CD4-positive, alpha-beta memory T cell (primary cell): Measurements from ENCODE around the gene SFTPA2. TPM values are rescaled to one million over a fixed set of nuclear protein-coding genes. Genes with fewer than 3 reads are reported as not detected.
"Not testable (repeated sequence)": the region's sequence is repeated elsewhere in the genome, so short reads cannot be mapped to it uniquely, and the experiment has no call there.

Source experiments
- CTCF ChIA-PET: fragments of 350-600 bp; sonication (Branson Sonifier 250); formaldehyde crosslinking; loops from one replicate; lab custom pipeline; 2021; ENCODE audit warnings: inconsistent platforms; ENCODE audit not compliant: partially characterized antibody; lab: Charles Lee
- POLR2A ChIA-PET: fragments of 350-600 bp; sonication (Branson Sonifier 250); formaldehyde crosslinking; loops from one replicate; lab custom pipeline; 2021; ENCODE audit not compliant: partially characterized antibody; lab: Charles Lee
- DNase-seq, 5 donors: peaks; one replicate each; pipeline versions ENCODE4 v3.0.0 to v3.0.0-alpha.2; 2020 to 2022; ENCODE audit warnings: mixed read lengths in 1 of 5
- H3K27ac ChIP-seq: one replicate; pipeline ENCODE4 v1.7.0; 2013; ENCODE audit warnings: low read depth, low read length
- H3K27me3 ChIP-seq: 2 replicates; pipeline ENCODE4 v1.7.0; 2013; ENCODE audit warnings: mild to moderate bottlenecking, low read length, moderate library complexity; ENCODE audit not compliant: insufficient read depth
- H3K36me3 ChIP-seq: 2 replicates; pipeline ENCODE4 v1.7.0; 2013; ENCODE audit warnings: mild to moderate bottlenecking, low read length, moderate library complexity; ENCODE audit not compliant: insufficient read depth
- H3K4me1 ChIP-seq: 2 replicates; pipeline ENCODE4 v1.7.0; 2013; ENCODE audit warnings: mild to moderate bottlenecking, low read length, moderate library complexity; ENCODE audit not compliant: insufficient read depth
- H3K4me3 ChIP-seq, 2 donors: one replicate each; pipeline ENCODE4 v1.7.0; 2013; ENCODE audit warnings: low read length in 2 of 2, mild to moderate bottlenecking in 1 of 2
- H3K9me3 ChIP-seq, 2 donors: one replicate each; pipeline ENCODE4 v1.7.0; 2013; ENCODE audit warnings: low read length in 2 of 2, control low read depth in 1 of 2; ENCODE audit not compliant: control insufficient read depth in 1 of 2
- H3K27ac Mint-ChIP-seq, 7 donors: one replicate each; pipeline ENCODE4 v1.8.0; 2020 to 2021; ENCODE audit warnings: mixed read lengths in 7 of 7, mild to moderate bottlenecking in 6 of 7, inconsistent platforms in 3 of 7, moderate library complexity in 3 of 7
- H3K27me3 Mint-ChIP-seq, 2 donors: one replicate each; pipeline ENCODE4 v1.8.0; 2020 to 2021; ENCODE audit warnings: mixed read lengths in 2 of 2
- H3K36me3 Mint-ChIP-seq, 2 donors: one replicate each; pipeline ENCODE4 v1.8.0; 2020 to 2021; ENCODE audit warnings: mixed read lengths in 2 of 2, inconsistent platforms in 1 of 2, mild to moderate bottlenecking in 1 of 2
- H3K4me1 Mint-ChIP-seq, 4 donors: one replicate each; pipeline ENCODE4 v1.8.0; 2020 to 2021; ENCODE audit warnings: mixed read lengths in 4 of 4, mild to moderate bottlenecking in 1 of 4
- H3K4me3 Mint-ChIP-seq, 8 donors: one replicate each; pipeline ENCODE4 v1.8.0; 2020 to 2021; ENCODE audit warnings: mixed read lengths in 8 of 8, mild to moderate bottlenecking in 7 of 8, moderate library complexity in 6 of 8, inconsistent platforms in 3 of 8
- H3K9me3 Mint-ChIP-seq, 8 donors: one replicate each; pipeline ENCODE4 v1.8.0; 2020 to 2021; ENCODE audit warnings: mixed read lengths in 8 of 8, mild to moderate bottlenecking in 5 of 8, inconsistent platforms in 3 of 8, moderate library complexity in 1 of 8
- intact Hi-C: fragments of 100-400 bp; cut with micrococcal nuclease; formaldehyde crosslinking; loops from one replicate; pipeline ENCODE4 v1.15.1; 2023
- polyA plus RNA-seq, 2 donors: library from polyadenylated mRNA; unstranded; fragments of 300-500 nt; fragmentation: Illumina TruSeq; gene quantifications; one replicate each; pipeline ENCODE4 v1.2.3, GENCODE V29; 2021
- total RNA-seq, 2 experiments: library from RNA; stranded (reverse); gene quantifications; one replicate each; pipeline ENCODE4 v1.2.3, GENCODE V29; 2021

The SFTPA2 gene
- total and polyA plus RNA-seq, 4 experiments from 2014 or later = not detected

- DNase-seq, H3K27me3 Mint-ChIP-seq, H3K4me1 ChIP-seq, H3K9me3 ChIP-seq, H3K27me3 ChIP-seq, POLR2A ChIA-PET, H3K36me3 ChIP-seq, intact Hi-C loops, H3K4me3 ChIP-seq, H3K27ac Mint-ChIP-seq, H3K36me3 Mint-ChIP-seq, H3K9me3 Mint-ChIP-seq, H3K4me1 Mint-ChIP-seq, H3K27ac ChIP-seq, H3K4me3 Mint-ChIP-seq: not testable (repeated sequence)
- CTCF ChIA-PET = interaction anchor here (1.3 kb wide), 1 partner anchor 60 kb away, joined by 3 read pairs; no protein-coding TSS in a partner anchor
Measured at GRCh38 chr10:79528261-79528660, 31.9 kb downstream of the SFTPA2 start.

- H3K27ac ChIP-seq, H3K27me3 Mint-ChIP-seq, H3K4me1 ChIP-seq, H3K4me1 Mint-ChIP-seq, H3K27ac Mint-ChIP-seq, H3K36me3 Mint-ChIP-seq, CTCF ChIA-PET, H3K27me3 ChIP-seq, H3K36me3 ChIP-seq, H3K9me3 Mint-ChIP-seq, H3K9me3 ChIP-seq, H3K4me3 ChIP-seq, H3K4me3 Mint-ChIP-seq, intact Hi-C loops, DNase-seq, POLR2A ChIA-PET: not testable (repeated sequence)
Measured at GRCh38 chr10:79525049-79525710, 35.0 kb downstream of the SFTPA2 start.

DNA sequence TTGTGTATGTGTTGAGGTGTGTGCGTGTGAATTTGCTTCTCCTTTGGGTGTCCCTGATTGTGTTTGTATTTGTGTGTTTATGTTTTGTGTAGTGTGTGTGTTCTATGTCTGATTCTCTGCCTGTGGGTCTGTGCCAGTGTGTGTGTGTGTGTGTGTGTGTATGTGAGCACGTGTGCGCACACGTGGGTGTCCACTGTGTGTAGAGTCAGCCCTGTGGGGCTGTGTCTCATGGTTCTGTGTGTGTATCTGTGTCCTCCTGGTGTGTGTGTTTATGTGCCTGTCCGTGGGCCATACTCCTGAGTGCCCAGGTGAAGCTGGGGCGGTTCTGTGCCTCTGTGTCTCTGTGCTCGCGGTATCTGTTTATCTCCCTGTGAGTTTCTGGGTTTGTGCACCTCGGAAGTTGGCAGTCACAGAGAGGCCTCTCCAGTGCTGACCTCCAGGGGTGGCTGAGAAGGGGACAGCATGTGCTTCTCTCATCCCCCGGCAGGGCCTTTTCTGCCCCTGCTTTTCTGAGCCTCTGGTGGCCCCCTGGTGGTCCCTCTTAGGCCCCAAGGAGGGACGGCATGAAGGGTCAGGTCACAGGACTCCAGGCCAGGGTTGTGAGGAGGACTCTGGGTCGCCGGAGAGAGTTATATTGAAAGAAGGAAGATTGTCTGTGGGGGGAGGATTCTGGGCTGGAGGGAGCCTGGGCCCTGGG is 36.9 kb downstream of the SFTPA2 start:
- intact Hi-C loops, POLR2A ChIA-PET: not testable (repeated sequence)

GRCh38 chr10:79522464-79522863 is 37.7 kb downstream of the SFTPA2 start:
- CTCF ChIA-PET, intact Hi-C loops, H3K9me3 ChIP-seq, H3K36me3 ChIP-seq, H3K4me3 Mint-ChIP-seq, H3K4me1 ChIP-seq, H3K27ac ChIP-seq, H3K27me3 ChIP-seq, H3K27me3 Mint-ChIP-seq, POLR2A ChIA-PET, DNase-seq, H3K4me1 Mint-ChIP-seq, H3K9me3 Mint-ChIP-seq, H3K4me3 ChIP-seq, H3K36me3 Mint-ChIP-seq, H3K27ac Mint-ChIP-seq: not testable (repeated sequence)

More for the DNA sequence above, 36.9 kb downstream of the SFTPA2 start:
- H3K27ac Mint-ChIP-seq, H3K27me3 ChIP-seq, H3K36me3 ChIP-seq, CTCF ChIA-PET, DNase-seq, H3K4me1 Mint-ChIP-seq, H3K36me3 Mint-ChIP-seq, H3K9me3 Mint-ChIP-seq, H3K4me1 ChIP-seq, H3K27ac ChIP-seq, H3K27me3 Mint-ChIP-seq, H3K9me3 ChIP-seq, H3K4me3 ChIP-seq, H3K4me3 Mint-ChIP-seq: not testable (repeated sequence)

DNA sequence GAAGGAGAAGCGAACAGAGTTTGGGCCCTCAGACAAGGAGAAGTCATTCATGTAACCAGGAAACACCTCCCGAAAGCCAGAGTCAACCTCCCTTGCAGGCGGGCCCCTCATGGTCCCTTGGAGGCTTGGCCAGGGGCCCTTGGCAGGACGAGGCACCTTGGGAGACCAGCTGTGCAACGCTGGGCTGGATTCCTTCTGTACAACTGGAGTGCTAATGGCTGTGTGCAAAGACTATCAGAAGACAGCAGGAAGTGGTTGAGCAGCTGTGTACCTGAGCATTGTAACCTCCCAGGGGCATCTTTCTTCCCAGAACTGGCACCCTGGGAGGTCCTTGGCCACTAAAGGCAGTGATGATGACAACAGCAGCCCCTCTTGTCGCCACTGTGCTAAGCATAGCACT is 38.5 kb downstream of the SFTPA2 start:
- H3K36me3 ChIP-seq, H3K4me3 ChIP-seq, H3K9me3 ChIP-seq, DNase-seq, H3K9me3 Mint-ChIP-seq, H3K27me3 Mint-ChIP-seq, H3K27me3 ChIP-seq, H3K27ac Mint-ChIP-seq, H3K27ac ChIP-seq, H3K4me1 Mint-ChIP-seq, H3K4me1 ChIP-seq, H3K36me3 Mint-ChIP-seq, intact Hi-C loops, POLR2A ChIA-PET, CTCF ChIA-PET, H3K4me3 Mint-ChIP-seq: not testable (repeated sequence)

DNA sequence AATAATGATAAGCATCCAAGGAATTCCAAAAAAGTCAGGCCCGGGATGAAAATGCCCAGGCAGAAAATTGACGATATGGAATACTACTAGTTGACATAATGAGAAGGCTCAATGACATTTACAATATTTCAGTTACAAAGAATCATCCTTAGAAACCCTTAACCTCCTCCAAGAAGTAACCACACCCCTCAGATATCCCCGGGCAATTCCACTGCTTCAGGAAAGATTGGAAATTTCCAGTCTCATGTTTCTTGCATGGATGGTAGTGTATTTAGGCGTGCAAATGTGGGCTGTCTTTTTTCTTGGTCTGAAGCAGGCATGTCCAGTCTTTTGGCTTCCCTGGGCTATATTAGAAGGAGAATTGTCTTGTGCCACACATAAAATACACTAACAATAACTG is 42.6 kb downstream of the SFTPA2 start:
- H3K4me3 ChIP-seq, H3K4me3 Mint-ChIP-seq, POLR2A ChIA-PET, H3K9me3 ChIP-seq, H3K36me3 ChIP-seq, H3K27me3 ChIP-seq, H3K36me3 Mint-ChIP-seq, intact Hi-C loops, H3K4me1 Mint-ChIP-seq, CTCF ChIA-PET, H3K9me3 Mint-ChIP-seq, H3K27me3 Mint-ChIP-seq, H3K27ac ChIP-seq, H3K27ac Mint-ChIP-seq, DNase-seq, H3K4me1 ChIP-seq: not testable (repeated sequence)

DNA sequence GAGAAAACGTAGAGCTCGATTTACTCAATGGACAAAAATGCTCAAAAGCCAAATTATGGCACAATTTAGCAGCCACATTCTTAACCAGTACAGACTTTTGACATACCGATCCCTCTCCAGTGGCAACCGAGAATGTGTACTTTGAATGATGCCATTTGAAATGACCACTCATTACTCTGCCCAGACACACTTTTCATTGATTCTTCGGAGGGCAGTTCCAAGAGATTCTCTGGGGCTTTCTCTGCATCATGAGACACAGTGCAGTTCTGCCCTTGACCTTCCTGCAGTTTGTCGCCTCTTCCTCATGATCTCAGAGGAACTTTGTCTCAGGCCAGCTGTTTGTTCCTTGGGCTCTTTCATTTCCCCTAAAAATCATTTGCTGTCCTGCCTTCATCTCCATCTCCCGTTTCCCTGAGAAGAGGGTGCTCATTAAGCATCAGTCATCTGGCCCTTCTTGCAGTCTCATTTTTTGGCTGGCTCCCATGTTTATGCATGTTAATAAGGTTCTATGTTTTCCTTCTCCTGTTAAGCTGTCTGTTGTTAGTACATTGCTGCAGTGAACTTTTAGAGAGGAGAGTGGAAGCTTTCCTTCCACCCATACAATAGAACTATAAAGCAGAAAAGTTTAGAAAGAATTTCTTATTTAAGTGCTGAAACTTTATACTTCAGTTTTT is 43.5 kb downstream of the SFTPA2 start:
- intact Hi-C loops, DNase-seq, H3K4me3 ChIP-seq, H3K27me3 ChIP-seq, H3K4me1 Mint-ChIP-seq, H3K4me3 Mint-ChIP-seq, CTCF ChIA-PET, H3K36me3 ChIP-seq, H3K4me1 ChIP-seq, H3K9me3 Mint-ChIP-seq, H3K36me3 Mint-ChIP-seq, H3K27me3 Mint-ChIP-seq, H3K27ac ChIP-seq, POLR2A ChIA-PET, H3K9me3 ChIP-seq, H3K27ac Mint-ChIP-seq: not testable (repeated sequence)
